Smooth muscle cell (in vitro differentiated cells): Measurements from ENCODE around the gene RBKS. TPM values are rescaled to one million over a fixed set of nuclear protein-coding genes. Genes with fewer than 3 reads are reported as not detected.
A peak's percentile ranks its signal among the peaks of the same experiment; 100 is the strongest.

ENCODE experiments used
- DNase-seq: peaks from one replicate; lab custom pipeline; 2025; ENCODE audit not compliant: unreplicated experiment; lab: John Stamatoyannopoulos, UW
- H2AFZ ChIP-seq: fragments of 200-600 bp; sonication (generic); 2 replicates; pipeline ENCODE4 v1.6.0; 2016; ENCODE audit warnings: antibody characterized with exemption, low read depth, mild to moderate bottlenecking
- H3F3A ChIP-seq: fragments of 200-600 bp; sonication (generic); 2 replicates; pipeline ENCODE4 v1.6.0; 2017; ENCODE audit warnings: antibody characterized with exemption, low read depth
- H3K27ac ChIP-seq: fragments of 200-600 bp; sonication (generic); 2 replicates; pipeline ENCODE4 v1.5.1; 2016; ENCODE audit warnings: low read depth, mild to moderate bottlenecking
- H3K27me3 ChIP-seq: fragments of 200-600 bp; sonication (generic); 2 replicates; pipeline ENCODE4 v1.6.1; 2016; ENCODE audit warnings: low read depth, mild to moderate bottlenecking
- H3K36me3 ChIP-seq: fragments of 200-600 bp; sonication (generic); 2 replicates; pipeline ENCODE4 v1.5.1; 2016; ENCODE audit warnings: low read depth
- H3K4me1 ChIP-seq: fragments of 200-600 bp; sonication (generic); 2 replicates; pipeline ENCODE4 v1.5.1; 2016; ENCODE audit warnings: low read depth
- H3K4me2 ChIP-seq: fragments of 200-600 bp; sonication (generic); 2 replicates; pipeline ENCODE4 v1.6.0; 2016; ENCODE audit warnings: mild to moderate bottlenecking
- H3K4me3 ChIP-seq: fragments of 200-600 bp; sonication (generic); 2 replicates; pipeline ENCODE4 v1.5.1; 2016; ENCODE audit warnings: mild to moderate bottlenecking
- H3K79me2 ChIP-seq: fragments of 200-600 bp; sonication (generic); 2 replicates; pipeline ENCODE4 v1.6.0; 2016; ENCODE audit warnings: low read depth, mild to moderate bottlenecking
- H3K9ac ChIP-seq: fragments of 200-600 bp; sonication (generic); 2 replicates; pipeline ENCODE4 v1.6.0; 2016; ENCODE audit warnings: low read depth
- H3K9me3 ChIP-seq: fragments of 200-600 bp; sonication (generic); replicated peaks from 2 replicates; pipeline ENCODE4 v1.5.1; 2016; ENCODE audit warnings: low read depth
- H4K20me1 ChIP-seq: fragments of 200-600 bp; sonication (generic); 2 replicates; pipeline ENCODE4 v1.6.0; 2016; ENCODE audit warnings: low read depth
- WGBS: methylation state at CpG from one replicate; pipeline ENCODE4 v1.1.7; 2016; ENCODE audit warnings: low lambda C conversion rate; 5-methylcytosine and 5-hydroxymethylcytosine counted together
- polyA plus RNA-seq: library from polyadenylated mRNA; unstranded; fragments of >200 nt; fragmentation: Nextera tagmentation; extraction: Ambion mirVana; gene quantifications from 2 replicates; pipeline ENCODE4 v1.2.1, GENCODE V29; 2016
- total RNA-seq: library from RNA; depleted of rRNA; stranded (reverse); fragments of >200 nt; gene quantifications from 2 replicates; pipeline ENCODE4 v1.2.3, GENCODE V29; 2014
- TF ChIP-seq, protein P1 (sequence below): fragments of 200-600 bp; sonication (generic); IDR thresholded peaks from 2 replicates; pipeline ENCODE4 v1.5.1; 2017; ENCODE audit warnings: borderline replicate concordance, mild to moderate bottlenecking, antibody characterized with exemption; ENCODE audit not compliant: insufficient read depth, poor library complexity, severe bottlenecking

Gene RBKS
- total and polyA plus RNA-seq, 2 experiments from 2014 or later, result 1.0 to 3.3 TPM

GRCh38 chr2:27799646-27800010, 90.6 kb downstream of the RBKS start:
- Histone ChIP-seq H3K36me3 (no peaks in the 10 kb centered on the region), H2AFZ (no peak overlapping the region), H3K27ac (peak overlapping the region; percentile 92), H3K4me3 (no peak overlapping the region), H3K9ac (peak overlapping the region; percentile 67), H4K20me1 (no peaks in the 10 kb centered on the region), H3K4me2 (peak overlapping the region; percentile 22), H3K9me3 (no peaks in the 10 kb centered on the region), H3K27me3 (no peaks in the 10 kb centered on the region), H3F3A (peaks cover 10% of the 10 kb centered on the region), H3K79me2 (no peaks in the 10 kb centered on the region), H3K4me1 (no peaks in the 10 kb centered on the region)
- 63% methylated on average over 4 of the region's 4 CpGs for WGBS
- DNase-seq, result no peak
- TF ChIP-seq, protein P1, sequence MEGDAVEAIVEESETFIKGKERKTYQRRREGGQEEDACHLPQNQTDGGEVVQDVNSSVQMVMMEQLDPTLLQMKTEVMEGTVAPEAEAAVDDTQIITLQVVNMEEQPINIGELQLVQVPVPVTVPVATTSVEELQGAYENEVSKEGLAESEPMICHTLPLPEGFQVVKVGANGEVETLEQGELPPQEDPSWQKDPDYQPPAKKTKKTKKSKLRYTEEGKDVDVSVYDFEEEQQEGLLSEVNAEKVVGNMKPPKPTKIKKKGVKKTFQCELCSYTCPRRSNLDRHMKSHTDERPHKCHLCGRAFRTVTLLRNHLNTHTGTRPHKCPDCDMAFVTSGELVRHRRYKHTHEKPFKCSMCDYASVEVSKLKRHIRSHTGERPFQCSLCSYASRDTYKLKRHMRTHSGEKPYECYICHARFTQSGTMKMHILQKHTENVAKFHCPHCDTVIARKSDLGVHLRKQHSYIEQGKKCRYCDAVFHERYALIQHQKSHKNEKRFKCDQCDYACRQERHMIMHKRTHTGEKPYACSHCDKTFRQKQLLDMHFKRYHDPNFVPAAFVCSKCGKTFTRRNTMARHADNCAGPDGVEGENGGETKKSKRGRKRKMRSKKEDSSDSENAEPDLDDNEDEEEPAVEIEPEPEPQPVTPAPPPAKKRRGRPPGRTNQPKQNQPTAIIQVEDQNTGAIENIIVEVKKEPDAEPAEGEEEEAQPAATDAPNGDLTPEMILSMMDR, result no peak

- TF ChIP-seq, protein P1, result no peak
- H3K4me3 ChIP-seq, result no peak overlapping the region
- no peaks in the 10 kb centered on the region for H3K4me1 ChIP-seq
- H3K79me2 ChIP-seq, result no peaks in the 10 kb centered on the region
- H3F3A ChIP-seq, result peaks cover 10% of the 10 kb centered on the region
- H3K27ac ChIP-seq, result peak overlapping the region; percentile 93
- no peaks in the 10 kb centered on the region for H3K27me3 ChIP-seq
- 30% methylated on average over 11 of the region's 11 CpGs for WGBS
- H3K4me2 ChIP-seq, result peak overlapping the region; percentile 36
- no peaks in the 10 kb centered on the region for H3K9me3 ChIP-seq
- no peak overlapping the region for H2AFZ ChIP-seq
- no peak for DNase-seq
- no peaks in the 10 kb centered on the region for H4K20me1 ChIP-seq
- peak overlapping the region; percentile 75 for H3K9ac ChIP-seq
- H3K36me3 ChIP-seq, result no peaks in the 10 kb centered on the region
Measured at GRCh38 chr2:27798948-27799645, 91.1 kb downstream of the RBKS start.

- Histone ChIP-seq H2AFZ (no peak overlapping the region), H3K9ac (peak overlapping the region; percentile 75), H3K9me3 (no peaks in the 10 kb centered on the region), H3K27ac (peak overlapping the region; percentile 93), H4K20me1 (no peaks in the 10 kb centered on the region), H3K4me3 (no peak overlapping the region), H3K4me1 (no peaks in the 10 kb centered on the region), H3K36me3 (no peaks in the 10 kb centered on the region), H3K27me3 (no peaks in the 10 kb centered on the region), H3K79me2 (no peaks in the 10 kb centered on the region), H3K4me2 (peak overlapping the region; percentile 36), H3F3A (peaks cover 10% of the 10 kb centered on the region)
- DNase-seq, result no peak
- TF ChIP-seq, protein P1, result no peak
- 97% methylated on average over 7 of the region's 7 CpGs for WGBS
Measured at GRCh38 chr2:27798486-27798885, 91.7 kb downstream of the RBKS start.

- peaks cover 3% of the 10 kb centered on the region for H3K4me1 ChIP-seq
- 98% methylated on average over 4 of the region's 4 CpGs for WGBS
- no peaks in the 10 kb centered on the region for H4K20me1 ChIP-seq
- H3K36me3 ChIP-seq, result no peaks in the 10 kb centered on the region
- TF ChIP-seq, protein P1, result no peak
- no peak for DNase-seq
- H3K27me3 ChIP-seq, result no peaks in the 10 kb centered on the region
- H3F3A ChIP-seq, result peaks cover 10% of the 10 kb centered on the region
- H2AFZ ChIP-seq, result no peak overlapping the region
- no peak overlapping the region for H3K4me3 ChIP-seq
- H3K27ac ChIP-seq, result no peak overlapping the region
- no peaks in the 10 kb centered on the region for H3K79me2 ChIP-seq
- no peaks in the 10 kb centered on the region for H3K9me3 ChIP-seq
- H3K4me2 ChIP-seq, result no peak overlapping the region
- H3K9ac ChIP-seq, result no peak overlapping the region
Measured at GRCh38 chr2:27797841-27798240, 92.3 kb downstream of the RBKS start.
